ENCODE measurements around the gene KRT10.
A peak's percentile ranks its signal among the peaks of the same experiment; 100 is the strongest.

Gene KRT10

GRCh38 chr17:40824015-40824832 lies 1.8 kb upstream of the KRT10 start:
- ATAC-seq (ENCODE audit: low read depth) (no peak), DNase-seq (ENCODE audit: low spot score) (no peak)
- Histone ChIP-seq H3K36me3 (ENCODE audit: low read depth) (peaks cover 5% of the 10 kb centered on the region; the same call in 1 of the 2 replicates), H3K27ac (ENCODE audit: poor library complexity, severe bottlenecking) (no peak overlapping the region), H3K27me3 (ENCODE audit: insufficient read depth, poor library complexity, severe bottlenecking) (no peaks in the 10 kb centered on the region), H3K4me3 (ENCODE audit: severe bottlenecking) (no peak overlapping the region), H3K4me1 (ENCODE audit: insufficient read depth, poor library complexity, severe bottlenecking) (no peaks in the 10 kb centered on the region), H3K9me3 (ENCODE audit: severe bottlenecking) (no peaks in the 10 kb centered on the region)
- no peak for TF ChIP-seq CTCF (IDR thresholded peaks at IDR 0.05; ENCODE audit: poor library complexity, severe bottlenecking)

GRCh38 chr17:40821536-40821935 lies 878 bp downstream of the KRT10 start:
- TF ChIP-seq CTCF (IDR thresholded peaks at IDR 0.05; ENCODE audit: poor library complexity, severe bottlenecking), result no peak
- Histone ChIP-seq H3K9me3 (ENCODE audit: severe bottlenecking) (no peaks in the 10 kb centered on the region), H3K27me3 (ENCODE audit: insufficient read depth, poor library complexity, severe bottlenecking) (no peaks in the 10 kb centered on the region), H3K4me3 (ENCODE audit: severe bottlenecking) (no peak overlapping the region), H3K4me1 (ENCODE audit: insufficient read depth, poor library complexity, severe bottlenecking) (peaks cover 4% of the 10 kb centered on the region), H3K27ac (ENCODE audit: poor library complexity, severe bottlenecking) (no peak overlapping the region), H3K36me3 (ENCODE audit: low read depth) (peaks cover 18% of the 10 kb centered on the region)
- ATAC-seq (ENCODE audit: low read depth) (no peak), DNase-seq (ENCODE audit: low spot score) (no peak)

- no peaks in the 10 kb centered on the region for H3K9me3 ChIP-seq (ENCODE audit: severe bottlenecking)
- DNase-seq (ENCODE audit: low spot score), result no peak
- H3K4me3 ChIP-seq (ENCODE audit: severe bottlenecking), result no peak overlapping the region
Measured at GRCh38 chr17:40820228-40820838, 2.1 kb downstream of the KRT10 start.

GRCh38 chr17:40819528-40820125 lies 2.8 kb downstream of the KRT10 start:
- Histone ChIP-seq H3K4me3 (ENCODE audit: severe bottlenecking) (peak overlapping the region; percentile 70), H3K9me3 (ENCODE audit: severe bottlenecking) (no peaks in the 10 kb centered on the region), H3K36me3 (ENCODE audit: low read depth) (peaks cover 18% of the 10 kb centered on the region), H3K27me3 (ENCODE audit: insufficient read depth, poor library complexity, severe bottlenecking) (no peaks in the 10 kb centered on the region), H3K27ac (ENCODE audit: poor library complexity, severe bottlenecking) (peak overlapping the region; percentile 72), H3K4me1 (ENCODE audit: insufficient read depth, poor library complexity, severe bottlenecking) (peaks cover 4% of the 10 kb centered on the region)
- no peak for TF ChIP-seq CTCF (IDR thresholded peaks at IDR 0.05; ENCODE audit: poor library complexity, severe bottlenecking)
- no peak for DNase-seq (ENCODE audit: low spot score)
- ATAC-seq (ENCODE audit: low read depth), result no peak

More at GRCh38 chr17:40820228-40820838, 2.1 kb downstream of the KRT10 start:
- peaks cover 4% of the 10 kb centered on the region for H3K4me1 ChIP-seq (ENCODE audit: insufficient read depth, poor library complexity, severe bottlenecking)
- ATAC-seq (ENCODE audit: low read depth), result no peak
- no peak overlapping the region for H3K27ac ChIP-seq (ENCODE audit: poor library complexity, severe bottlenecking)
- no peak for TF ChIP-seq CTCF (IDR thresholded peaks at IDR 0.05; ENCODE audit: poor library complexity, severe bottlenecking)
- H3K36me3 ChIP-seq (ENCODE audit: low read depth), result peaks cover 18% of the 10 kb centered on the region
- H3K27me3 ChIP-seq (ENCODE audit: insufficient read depth, poor library complexity, severe bottlenecking), result no peaks in the 10 kb centered on the region

Data from RWPE2 (cell line).